T-helper 22 cell (primary cell): ENCODE results near the gene RRAD.
A peak's percentile ranks its signal among the peaks of the same experiment; 100 is the strongest.

ENCODE experiments used
- DNase-seq: peaks from one replicate; pipeline ENCODE4 v3.0.0-alpha.2; 2020; ENCODE audit warnings: low read depth

Gene RRAD

GRCh38 chr16:66934138-66934838 is 9.0 kb upstream of the RRAD start, which contains the start of gene CIAO2B:
Gene CIAO2B (minus strand): TSS chr16:66934402. CDS start chr16:66934364, 38 bp downstream.
- peak; percentile 84 for DNase-seq

GRCh38 chr16:66933776-66934137 is 8.4 kb upstream of the RRAD start:
- DNase-seq, result no peak

- no peak for DNase-seq
Measured at GRCh38 chr16:66932076-66932475, 6.7 kb upstream of the RRAD start.

GRCh38 chr16:66931665-66932064 is 6.3 kb upstream of the RRAD start:
- no peak for DNase-seq

GRCh38 chr16:66930189-66930588 is 4.9 kb upstream of the RRAD start:
- DNase-seq, result no peak

GRCh38 chr16:66928702-66929388 is 3.5 kb upstream of the RRAD start:
- DNase-seq, result no peak

GRCh38 chr16:66927918-66928649 is 2.7 kb upstream of the RRAD start:
- no peak for DNase-seq

GRCh38 chr16:66926961-66927436 is 1.7 kb upstream of the RRAD start:
- no peak for DNase-seq

GRCh38 chr16:66926171-66926947 is 1.0 kb upstream of the RRAD start:
- no peak for DNase-seq

- DNase-seq, result no peak
Measured at GRCh38 chr16:66924527-66925321, 611 bp downstream of the RRAD start.

- DNase-seq, result no peak
Measured at GRCh38 chr16:66923866-66924265, 1.5 kb downstream of the RRAD start.

GRCh38 chr16:66923247-66923731 is 2.0 kb downstream of the RRAD start:
- no peak for DNase-seq

GRCh38 chr16:66921729-66922450 is 3.4 kb downstream of the RRAD start:
- DNase-seq, result no peak

GRCh38 chr16:66920924-66921680 is 4.2 kb downstream of the RRAD start:
- no peak for DNase-seq

- no peak for DNase-seq
Measured at GRCh38 chr16:66920299-66920590, 5.1 kb downstream of the RRAD start.

- DNase-seq, result no peak
Measured at GRCh38 chr16:66919569-66920298, 5.6 kb downstream of the RRAD start.

GRCh38 chr16:66918803-66919568 is 6.3 kb downstream of the RRAD start, which contains the start of gene CDH16:
Gene CDH16 (minus strand): TSS chr16:66918885. CDS start chr16:66918065, 820 bp downstream.
- no peak for DNase-seq

- no peak for DNase-seq
Measured at GRCh38 chr16:66918355-66918754, 7.0 kb downstream of the RRAD start.
